SU-DHL-6 (cell line): ENCODE results near the gene HOXD4.

ENCODE experiments used
- EZH2phosphoT487 ChIP-seq: fragments of 200-600 bp; sonication (generic), shearing (Covaris generic); conservative IDR thresholded peaks from 2 replicates; pipeline ENCODE4 v1.6.1; 2018; ENCODE audit warnings: mild to moderate bottlenecking, antibody characterized with exemption, low read length, moderate library complexity, mixed read lengths
- TF ChIP-seq, protein P1 (sequence below): fragments of 200-600 bp; sonication (generic); IDR thresholded peaks from one replicate; pipeline ENCODE4 v1.5.1; 2017; ENCODE audit warnings: antibody characterized with exemption, mild to moderate bottlenecking, low read length, moderate library complexity; ENCODE audit not compliant: insufficient read depth, poor library complexity, severe bottlenecking

DNA sequence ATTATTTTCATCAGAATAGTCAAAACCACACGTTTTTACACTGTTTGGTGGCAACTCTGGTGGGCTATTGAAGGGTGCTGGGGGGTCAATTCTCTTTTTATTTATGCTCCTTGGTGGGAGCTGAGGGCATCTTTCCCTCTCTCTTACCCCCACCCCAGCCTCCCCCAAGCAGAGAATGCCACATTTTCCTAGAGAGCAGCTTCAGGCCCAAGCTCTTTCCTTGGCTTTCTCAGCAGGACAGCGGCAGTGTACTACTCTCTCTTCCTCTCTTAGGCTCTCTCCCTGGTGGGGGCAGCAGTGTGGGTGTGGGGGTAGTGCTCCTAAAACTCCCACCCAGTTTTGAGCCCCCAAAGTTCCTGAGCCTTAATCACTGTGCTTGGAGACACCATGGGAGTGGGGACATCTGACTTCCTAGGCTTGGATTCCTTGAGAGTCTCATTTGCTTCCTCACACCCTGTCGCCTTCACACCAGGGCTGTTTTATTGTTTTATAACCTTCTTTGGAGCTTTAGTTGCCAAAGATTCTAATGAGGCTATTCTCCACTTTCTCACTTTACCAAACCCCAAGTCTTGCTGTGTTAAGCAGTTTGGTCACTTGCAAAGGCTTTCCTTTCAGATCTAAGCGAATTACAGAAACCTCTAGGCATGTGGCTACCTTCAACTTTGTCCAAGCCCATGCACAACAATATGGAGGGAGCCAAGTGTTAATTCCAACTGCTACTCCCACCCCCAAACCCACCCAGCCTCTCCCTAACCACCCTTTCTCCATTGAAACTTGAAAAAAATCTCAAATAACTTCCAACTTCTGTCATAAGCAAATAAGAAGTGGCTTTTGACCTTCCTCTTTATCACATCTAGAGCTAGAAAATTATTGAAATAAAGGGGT is 6.0 kb upstream of the HOXD4 start:
- TF ChIP-seq, protein P1, sequence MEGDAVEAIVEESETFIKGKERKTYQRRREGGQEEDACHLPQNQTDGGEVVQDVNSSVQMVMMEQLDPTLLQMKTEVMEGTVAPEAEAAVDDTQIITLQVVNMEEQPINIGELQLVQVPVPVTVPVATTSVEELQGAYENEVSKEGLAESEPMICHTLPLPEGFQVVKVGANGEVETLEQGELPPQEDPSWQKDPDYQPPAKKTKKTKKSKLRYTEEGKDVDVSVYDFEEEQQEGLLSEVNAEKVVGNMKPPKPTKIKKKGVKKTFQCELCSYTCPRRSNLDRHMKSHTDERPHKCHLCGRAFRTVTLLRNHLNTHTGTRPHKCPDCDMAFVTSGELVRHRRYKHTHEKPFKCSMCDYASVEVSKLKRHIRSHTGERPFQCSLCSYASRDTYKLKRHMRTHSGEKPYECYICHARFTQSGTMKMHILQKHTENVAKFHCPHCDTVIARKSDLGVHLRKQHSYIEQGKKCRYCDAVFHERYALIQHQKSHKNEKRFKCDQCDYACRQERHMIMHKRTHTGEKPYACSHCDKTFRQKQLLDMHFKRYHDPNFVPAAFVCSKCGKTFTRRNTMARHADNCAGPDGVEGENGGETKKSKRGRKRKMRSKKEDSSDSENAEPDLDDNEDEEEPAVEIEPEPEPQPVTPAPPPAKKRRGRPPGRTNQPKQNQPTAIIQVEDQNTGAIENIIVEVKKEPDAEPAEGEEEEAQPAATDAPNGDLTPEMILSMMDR = no peak
- no peak for TF ChIP-seq EZH2phosphoT487
